GM12864 (cell line): ENCODE measurements around the gene EGF.

Source experiments
- DNase-seq: peaks from one replicate; pipeline ENCODE4 v3.0.0-alpha.2; 2011; ENCODE audit warnings: low read depth
- H3K4me3 ChIP-seq: 2 replicates; pipeline ENCODE4 v1.5.1; 2011; ENCODE audit warnings: mild to moderate bottlenecking, low read depth, low read length, control low read depth
- CTCF ChIP-seq: IDR thresholded peaks from 2 replicates; pipeline ENCODE4 v1.5.1; 2011; ENCODE audit warnings: low read depth, mild to moderate bottlenecking, moderate library complexity, low read length, control low read depth, inconsistent platforms; ENCODE audit errors: missing control alignments

EGF gene

GRCh38 chr4:109914322-109914721 lies 1.6 kb downstream of the EGF start:
- no peak for DNase-seq
- no peak overlapping the region for H3K4me3 ChIP-seq
- no peak for TF ChIP-seq CTCF

- no peak for TF ChIP-seq CTCF
- no peak overlapping the region for H3K4me3 ChIP-seq
- no peak for DNase-seq
Observed at GRCh38 chr4:109915385-109916026, 2.8 kb downstream of the EGF start.

GRCh38 chr4:109916027-109916409 lies 3.3 kb downstream of the EGF start:
- H3K4me3 ChIP-seq: no peak overlapping the region
- TF ChIP-seq CTCF: no peak
- no peak for DNase-seq

- H3K4me3 ChIP-seq: no peak overlapping the region
- no peak for DNase-seq
- TF ChIP-seq CTCF: no peak
Observed at GRCh38 chr4:109921384-109921808, 8.7 kb downstream of the EGF start.

- TF ChIP-seq CTCF: no peak
Observed at GRCh38 chr4:109925396-109925795, 12.7 kb downstream of the EGF start.

GRCh38 chr4:109928327-109929045 lies 15.8 kb downstream of the EGF start:
- TF ChIP-seq CTCF: no peak
- no peak overlapping the region for H3K4me3 ChIP-seq
- no peak for DNase-seq

More at GRCh38 chr4:109925396-109925795, 12.7 kb downstream of the EGF start:
- H3K4me3 ChIP-seq: no peak overlapping the region
- no peak for DNase-seq

GRCh38 chr4:109930464-109930863 lies 17.8 kb downstream of the EGF start:
- no peak overlapping the region for H3K4me3 ChIP-seq
- DNase-seq: no peak
- no peak for TF ChIP-seq CTCF
